Activated naive CD4-positive, alpha-beta T cell treated with anti-CD3 and anti-CD28 coated beads, Interleukin-2, amount 50 U/mL, for 24 hours (primary cell): Measurements from ENCODE around the gene P2RX1.

Experiments used
- H3K27ac Mint-ChIP-seq: one replicate; pipeline ENCODE4 v1.8.0; 2021; ENCODE audit warnings: mild to moderate bottlenecking, mixed read lengths
- H3K27me3 Mint-ChIP-seq: one replicate; pipeline ENCODE4 v1.8.0; 2021; ENCODE audit warnings: mixed read lengths
- H3K36me3 Mint-ChIP-seq: one replicate; pipeline ENCODE4 v1.8.0; 2021; ENCODE audit warnings: mixed read lengths
- H3K4me1 Mint-ChIP-seq: one replicate; pipeline ENCODE4 v1.8.0; 2021; ENCODE audit warnings: mixed read lengths
- H3K4me3 Mint-ChIP-seq: one replicate; pipeline ENCODE4 v1.8.0; 2021; ENCODE audit warnings: mild to moderate bottlenecking, mixed read lengths
- H3K9me3 Mint-ChIP-seq: one replicate; pipeline ENCODE4 v1.8.0; 2021; ENCODE audit warnings: mixed read lengths

The P2RX1 gene

GRCh38 chr17:3921502-3922319 lies 5.4 kb upstream of the P2RX1 start:
- Mint-ChIP-seq H3K4me3 (no peak overlapping the region), H3K4me1 (peaks cover 5% of the 10 kb centered on the region), H3K27me3 (no peaks in the 10 kb centered on the region), H3K36me3 (no peaks in the 10 kb centered on the region), H3K27ac (no peak overlapping the region), H3K9me3 (no peaks in the 10 kb centered on the region)

GRCh38 chr17:3921006-3921405 lies 4.7 kb upstream of the P2RX1 start:
- Mint-ChIP-seq H3K36me3 (no peaks in the 10 kb centered on the region), H3K4me3 (no peak overlapping the region), H3K4me1 (peaks cover 10% of the 10 kb centered on the region), H3K9me3 (no peaks in the 10 kb centered on the region), H3K27me3 (no peaks in the 10 kb centered on the region), H3K27ac (no peak overlapping the region)

- Mint-ChIP-seq H3K27ac (no peak overlapping the region), H3K9me3 (no peaks in the 10 kb centered on the region), H3K27me3 (no peaks in the 10 kb centered on the region), H3K4me3 (no peak overlapping the region), H3K36me3 (no peaks in the 10 kb centered on the region), H3K4me1 (peaks cover 20% of the 10 kb centered on the region)
Measured at GRCh38 chr17:3919123-3919624, 2.9 kb upstream of the P2RX1 start.

GRCh38 chr17:3918372-3919122 lies 2.3 kb upstream of the P2RX1 start:
- no peaks in the 10 kb centered on the region for H3K36me3 Mint-ChIP-seq
- peaks cover 26% of the 10 kb centered on the region for H3K4me1 Mint-ChIP-seq
- no peak overlapping the region for H3K27ac Mint-ChIP-seq
- no peaks in the 10 kb centered on the region for H3K9me3 Mint-ChIP-seq
- H3K27me3 Mint-ChIP-seq, result no peaks in the 10 kb centered on the region
- no peak overlapping the region for H3K4me3 Mint-ChIP-seq

- Mint-ChIP-seq H3K9me3 (no peaks in the 10 kb centered on the region), H3K36me3 (no peaks in the 10 kb centered on the region), H3K27ac (no peak overlapping the region), H3K27me3 (no peaks in the 10 kb centered on the region), H3K4me3 (no peak overlapping the region), H3K4me1 (peaks cover 28% of the 10 kb centered on the region)
Measured at GRCh38 chr17:3917391-3917931, 1.2 kb upstream of the P2RX1 start.

GRCh38 chr17:3916825-3917224 lies 560 bp upstream of the P2RX1 start:
- H3K36me3 Mint-ChIP-seq, result no peaks in the 10 kb centered on the region
- no peaks in the 10 kb centered on the region for H3K9me3 Mint-ChIP-seq
- no peak overlapping the region for H3K27ac Mint-ChIP-seq
- H3K4me3 Mint-ChIP-seq, result no peak overlapping the region
- peaks cover 29% of the 10 kb centered on the region for H3K4me1 Mint-ChIP-seq
- no peaks in the 10 kb centered on the region for H3K27me3 Mint-ChIP-seq

GRCh38 chr17:3915581-3915994 lies 677 bp downstream of the P2RX1 start:
- Mint-ChIP-seq H3K36me3 (no peaks in the 10 kb centered on the region), H3K9me3 (no peaks in the 10 kb centered on the region), H3K4me1 (peaks cover 39% of the 10 kb centered on the region), H3K4me3 (peak overlapping the region; percentile 66), H3K27me3 (no peaks in the 10 kb centered on the region), H3K27ac (no peak overlapping the region)

- H3K9me3 Mint-ChIP-seq, result no peaks in the 10 kb centered on the region
- H3K36me3 Mint-ChIP-seq, result no peaks in the 10 kb centered on the region
- H3K4me3 Mint-ChIP-seq, result no peak overlapping the region
- H3K27me3 Mint-ChIP-seq, result no peaks in the 10 kb centered on the region
- H3K4me1 Mint-ChIP-seq, result peaks cover 43% of the 10 kb centered on the region
- no peak overlapping the region for H3K27ac Mint-ChIP-seq
Measured at GRCh38 chr17:3914312-3914670, 2.0 kb downstream of the P2RX1 start.

- no peaks in the 10 kb centered on the region for H3K9me3 Mint-ChIP-seq
- no peaks in the 10 kb centered on the region for H3K36me3 Mint-ChIP-seq
- peaks cover 43% of the 10 kb centered on the region for H3K4me1 Mint-ChIP-seq
- no peak overlapping the region for H3K4me3 Mint-ChIP-seq
- no peaks in the 10 kb centered on the region for H3K27me3 Mint-ChIP-seq
- H3K27ac Mint-ChIP-seq, result no peak overlapping the region
Measured at GRCh38 chr17:3913531-3914311, 2.5 kb downstream of the P2RX1 start.

GRCh38 chr17:3912827-3913226 lies 3.4 kb downstream of the P2RX1 start:
- H3K9me3 Mint-ChIP-seq, result no peaks in the 10 kb centered on the region
- H3K4me1 Mint-ChIP-seq, result peaks cover 43% of the 10 kb centered on the region

GRCh38 chr17:3911271-3912053 lies 4.8 kb downstream of the P2RX1 start:
- Mint-ChIP-seq H3K4me1 (peaks cover 38% of the 10 kb centered on the region), H3K36me3 (no peaks in the 10 kb centered on the region), H3K27ac (peak overlapping the region; percentile 80), H3K27me3 (no peaks in the 10 kb centered on the region), H3K4me3 (peak overlapping the region; percentile 58), H3K9me3 (no peaks in the 10 kb centered on the region)

More at GRCh38 chr17:3912827-3913226, 3.4 kb downstream of the P2RX1 start:
- Mint-ChIP-seq H3K4me3 (no peak overlapping the region), H3K27me3 (no peaks in the 10 kb centered on the region), H3K27ac (peak overlapping the region; percentile 55), H3K36me3 (no peaks in the 10 kb centered on the region)

GRCh38 chr17:3910420-3911270 lies 5.6 kb downstream of the P2RX1 start:
- no peaks in the 10 kb centered on the region for H3K36me3 Mint-ChIP-seq
- peak overlapping the region; percentile 58 for H3K4me3 Mint-ChIP-seq
- H3K9me3 Mint-ChIP-seq, result no peaks in the 10 kb centered on the region
- no peaks in the 10 kb centered on the region for H3K27me3 Mint-ChIP-seq
- H3K27ac Mint-ChIP-seq, result peak overlapping the region; percentile 81
- peaks cover 30% of the 10 kb centered on the region for H3K4me1 Mint-ChIP-seq

- Mint-ChIP-seq H3K4me1 (peaks cover 24% of the 10 kb centered on the region), H3K27ac (no peak overlapping the region), H3K36me3 (no peaks in the 10 kb centered on the region), H3K9me3 (no peaks in the 10 kb centered on the region), H3K27me3 (no peaks in the 10 kb centered on the region), H3K4me3 (no peak overlapping the region)
Measured at GRCh38 chr17:3909257-3909656, 7.0 kb downstream of the P2RX1 start.
